GM23338 (cell line): ENCODE data around the gene PPFIA1.

ENCODE experiments used
- CREB1 ChIP-seq: fragments of 250-450 bp; sonication (Bioruptor Pico); IDR thresholded peaks from 2 replicates; pipeline ENCODE4 v1.5.0; 2020; ENCODE audit warnings: low read depth, mild to moderate bottlenecking, moderate library complexity
- EZH2 ChIP-seq: fragments of 200-600 bp; sonication (generic); IDR thresholded peaks from one replicate; pipeline ENCODE4 v1.8.0; 2017; ENCODE audit warnings: antibody characterized with exemption, mild to moderate bottlenecking, low read depth; ENCODE audit not compliant: unreplicated experiment
- EZH2phosphoT487 ChIP-seq: fragments of 200-600 bp; sonication (generic); IDR thresholded peaks from one replicate; pipeline ENCODE4 v1.8.1; 2018; ENCODE audit warnings: antibody characterized with exemption; ENCODE audit not compliant: unreplicated experiment
- JUNB ChIP-seq: IDR thresholded peaks from one replicate; pipeline ENCODE4 v1.6.1; 2016; ENCODE audit warnings: antibody characterized with exemption; ENCODE audit not compliant: unreplicated experiment
- NANOG ChIP-seq: IDR thresholded peaks from 2 replicates; pipeline ENCODE4 v1.6.1; 2016; ENCODE audit warnings: antibody characterized with exemption, borderline replicate concordance
- POLR2AphosphoS5 ChIP-seq: IDR thresholded peaks from 2 replicates; pipeline ENCODE4 v1.6.1; 2016; ENCODE audit warnings: antibody characterized with exemption, low read depth
- ZNF114 ChIP-seq: fragments of 250-450 bp; sonication (Bioruptor Pico); IDR thresholded peaks from 2 replicates; pipeline ENCODE4 v1.5.0; 2020; ENCODE audit warnings: mild to moderate bottlenecking, moderate library complexity
- ZNF331 ChIP-seq: fragments of 250-450 bp; sonication (Bioruptor Pico); IDR thresholded peaks from 2 replicates; pipeline ENCODE4 v1.5.0; 2020; ENCODE audit warnings: low read depth, mild to moderate bottlenecking, moderate library complexity
- TF ChIP-seq, protein P1 (sequence below), 2 experiments: fragments of 200-600 bp in 1 of 2; sonication (generic) in 1 of 2; conservative IDR thresholded peaks; 2 replicates each; pipeline versions ENCODE4 v1.5.1 to v1.6.1; 2016 to 2017; ENCODE audit warnings: antibody characterized with exemption in 2 of 2, low read depth in 2 of 2, mild to moderate bottlenecking in 2 of 2, moderate library complexity in 1 of 2
- TF ChIP-seq, protein P2 (sequence below): IDR thresholded peaks from 2 replicates; pipeline ENCODE4 v1.6.1; 2016; ENCODE audit warnings: antibody characterized with exemption
- TF ChIP-seq, protein P3 (sequence below): fragments of 250-450 bp; sonication (Bioruptor Pico); IDR thresholded peaks from 2 replicates; pipeline ENCODE4 v1.5.0; 2020; ENCODE audit warnings: mild to moderate bottlenecking, moderate library complexity
- TF ChIP-seq, protein P4 (sequence below): IDR thresholded peaks from one replicate; pipeline ENCODE4 v1.6.1; 2018; ENCODE audit warnings: antibody characterized with exemption; ENCODE audit not compliant: unreplicated experiment

DNA sequence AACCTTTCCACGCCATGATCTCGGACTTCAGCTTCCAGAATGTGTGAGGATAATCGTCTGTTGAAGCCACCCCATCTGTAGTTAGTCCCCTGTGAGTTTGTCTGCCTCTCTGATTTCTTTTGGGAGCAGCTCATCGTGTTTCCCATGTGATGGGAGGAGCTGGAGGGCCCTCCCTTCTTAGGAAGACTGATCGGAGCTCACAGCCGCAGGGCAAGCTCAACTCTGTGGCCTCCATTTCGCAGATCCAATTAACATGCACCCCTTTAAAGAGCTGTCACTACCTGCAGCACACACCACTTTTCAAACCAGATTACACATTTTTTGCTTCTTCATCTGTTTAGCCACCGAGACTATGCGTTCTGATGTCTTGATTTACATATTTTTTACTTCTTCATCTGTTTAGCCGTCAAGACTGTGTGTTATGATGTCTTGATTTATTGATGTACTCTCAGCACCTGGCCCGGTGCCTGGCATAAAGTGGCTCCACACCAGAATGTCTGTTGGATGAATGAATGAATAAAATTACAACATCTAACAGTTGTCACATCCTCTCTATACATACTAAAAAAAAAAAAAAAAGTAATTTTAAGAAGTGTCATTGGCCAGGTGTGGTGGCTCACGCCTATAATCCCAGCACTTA, 14.9 kb upstream of the PPFIA1 start:
- TF ChIP-seq, protein P1, sequence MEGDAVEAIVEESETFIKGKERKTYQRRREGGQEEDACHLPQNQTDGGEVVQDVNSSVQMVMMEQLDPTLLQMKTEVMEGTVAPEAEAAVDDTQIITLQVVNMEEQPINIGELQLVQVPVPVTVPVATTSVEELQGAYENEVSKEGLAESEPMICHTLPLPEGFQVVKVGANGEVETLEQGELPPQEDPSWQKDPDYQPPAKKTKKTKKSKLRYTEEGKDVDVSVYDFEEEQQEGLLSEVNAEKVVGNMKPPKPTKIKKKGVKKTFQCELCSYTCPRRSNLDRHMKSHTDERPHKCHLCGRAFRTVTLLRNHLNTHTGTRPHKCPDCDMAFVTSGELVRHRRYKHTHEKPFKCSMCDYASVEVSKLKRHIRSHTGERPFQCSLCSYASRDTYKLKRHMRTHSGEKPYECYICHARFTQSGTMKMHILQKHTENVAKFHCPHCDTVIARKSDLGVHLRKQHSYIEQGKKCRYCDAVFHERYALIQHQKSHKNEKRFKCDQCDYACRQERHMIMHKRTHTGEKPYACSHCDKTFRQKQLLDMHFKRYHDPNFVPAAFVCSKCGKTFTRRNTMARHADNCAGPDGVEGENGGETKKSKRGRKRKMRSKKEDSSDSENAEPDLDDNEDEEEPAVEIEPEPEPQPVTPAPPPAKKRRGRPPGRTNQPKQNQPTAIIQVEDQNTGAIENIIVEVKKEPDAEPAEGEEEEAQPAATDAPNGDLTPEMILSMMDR (conservative IDR thresholded peaks at IDR 0.05; ENCODE audit: low read depth in 2 of 2) = no peak
- TF ChIP-seq, protein P2, sequence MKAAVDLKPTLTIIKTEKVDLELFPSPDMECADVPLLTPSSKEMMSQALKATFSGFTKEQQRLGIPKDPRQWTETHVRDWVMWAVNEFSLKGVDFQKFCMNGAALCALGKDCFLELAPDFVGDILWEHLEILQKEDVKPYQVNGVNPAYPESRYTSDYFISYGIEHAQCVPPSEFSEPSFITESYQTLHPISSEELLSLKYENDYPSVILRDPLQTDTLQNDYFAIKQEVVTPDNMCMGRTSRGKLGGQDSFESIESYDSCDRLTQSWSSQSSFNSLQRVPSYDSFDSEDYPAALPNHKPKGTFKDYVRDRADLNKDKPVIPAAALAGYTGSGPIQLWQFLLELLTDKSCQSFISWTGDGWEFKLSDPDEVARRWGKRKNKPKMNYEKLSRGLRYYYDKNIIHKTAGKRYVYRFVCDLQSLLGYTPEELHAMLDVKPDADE = no peak
- TF ChIP-seq EZH2 = no peak
- TF ChIP-seq POLR2AphosphoS5 = no peak
- TF ChIP-seq ZNF114 (CRISPR knock-in tag) = no peak
- TF ChIP-seq, protein P3, sequence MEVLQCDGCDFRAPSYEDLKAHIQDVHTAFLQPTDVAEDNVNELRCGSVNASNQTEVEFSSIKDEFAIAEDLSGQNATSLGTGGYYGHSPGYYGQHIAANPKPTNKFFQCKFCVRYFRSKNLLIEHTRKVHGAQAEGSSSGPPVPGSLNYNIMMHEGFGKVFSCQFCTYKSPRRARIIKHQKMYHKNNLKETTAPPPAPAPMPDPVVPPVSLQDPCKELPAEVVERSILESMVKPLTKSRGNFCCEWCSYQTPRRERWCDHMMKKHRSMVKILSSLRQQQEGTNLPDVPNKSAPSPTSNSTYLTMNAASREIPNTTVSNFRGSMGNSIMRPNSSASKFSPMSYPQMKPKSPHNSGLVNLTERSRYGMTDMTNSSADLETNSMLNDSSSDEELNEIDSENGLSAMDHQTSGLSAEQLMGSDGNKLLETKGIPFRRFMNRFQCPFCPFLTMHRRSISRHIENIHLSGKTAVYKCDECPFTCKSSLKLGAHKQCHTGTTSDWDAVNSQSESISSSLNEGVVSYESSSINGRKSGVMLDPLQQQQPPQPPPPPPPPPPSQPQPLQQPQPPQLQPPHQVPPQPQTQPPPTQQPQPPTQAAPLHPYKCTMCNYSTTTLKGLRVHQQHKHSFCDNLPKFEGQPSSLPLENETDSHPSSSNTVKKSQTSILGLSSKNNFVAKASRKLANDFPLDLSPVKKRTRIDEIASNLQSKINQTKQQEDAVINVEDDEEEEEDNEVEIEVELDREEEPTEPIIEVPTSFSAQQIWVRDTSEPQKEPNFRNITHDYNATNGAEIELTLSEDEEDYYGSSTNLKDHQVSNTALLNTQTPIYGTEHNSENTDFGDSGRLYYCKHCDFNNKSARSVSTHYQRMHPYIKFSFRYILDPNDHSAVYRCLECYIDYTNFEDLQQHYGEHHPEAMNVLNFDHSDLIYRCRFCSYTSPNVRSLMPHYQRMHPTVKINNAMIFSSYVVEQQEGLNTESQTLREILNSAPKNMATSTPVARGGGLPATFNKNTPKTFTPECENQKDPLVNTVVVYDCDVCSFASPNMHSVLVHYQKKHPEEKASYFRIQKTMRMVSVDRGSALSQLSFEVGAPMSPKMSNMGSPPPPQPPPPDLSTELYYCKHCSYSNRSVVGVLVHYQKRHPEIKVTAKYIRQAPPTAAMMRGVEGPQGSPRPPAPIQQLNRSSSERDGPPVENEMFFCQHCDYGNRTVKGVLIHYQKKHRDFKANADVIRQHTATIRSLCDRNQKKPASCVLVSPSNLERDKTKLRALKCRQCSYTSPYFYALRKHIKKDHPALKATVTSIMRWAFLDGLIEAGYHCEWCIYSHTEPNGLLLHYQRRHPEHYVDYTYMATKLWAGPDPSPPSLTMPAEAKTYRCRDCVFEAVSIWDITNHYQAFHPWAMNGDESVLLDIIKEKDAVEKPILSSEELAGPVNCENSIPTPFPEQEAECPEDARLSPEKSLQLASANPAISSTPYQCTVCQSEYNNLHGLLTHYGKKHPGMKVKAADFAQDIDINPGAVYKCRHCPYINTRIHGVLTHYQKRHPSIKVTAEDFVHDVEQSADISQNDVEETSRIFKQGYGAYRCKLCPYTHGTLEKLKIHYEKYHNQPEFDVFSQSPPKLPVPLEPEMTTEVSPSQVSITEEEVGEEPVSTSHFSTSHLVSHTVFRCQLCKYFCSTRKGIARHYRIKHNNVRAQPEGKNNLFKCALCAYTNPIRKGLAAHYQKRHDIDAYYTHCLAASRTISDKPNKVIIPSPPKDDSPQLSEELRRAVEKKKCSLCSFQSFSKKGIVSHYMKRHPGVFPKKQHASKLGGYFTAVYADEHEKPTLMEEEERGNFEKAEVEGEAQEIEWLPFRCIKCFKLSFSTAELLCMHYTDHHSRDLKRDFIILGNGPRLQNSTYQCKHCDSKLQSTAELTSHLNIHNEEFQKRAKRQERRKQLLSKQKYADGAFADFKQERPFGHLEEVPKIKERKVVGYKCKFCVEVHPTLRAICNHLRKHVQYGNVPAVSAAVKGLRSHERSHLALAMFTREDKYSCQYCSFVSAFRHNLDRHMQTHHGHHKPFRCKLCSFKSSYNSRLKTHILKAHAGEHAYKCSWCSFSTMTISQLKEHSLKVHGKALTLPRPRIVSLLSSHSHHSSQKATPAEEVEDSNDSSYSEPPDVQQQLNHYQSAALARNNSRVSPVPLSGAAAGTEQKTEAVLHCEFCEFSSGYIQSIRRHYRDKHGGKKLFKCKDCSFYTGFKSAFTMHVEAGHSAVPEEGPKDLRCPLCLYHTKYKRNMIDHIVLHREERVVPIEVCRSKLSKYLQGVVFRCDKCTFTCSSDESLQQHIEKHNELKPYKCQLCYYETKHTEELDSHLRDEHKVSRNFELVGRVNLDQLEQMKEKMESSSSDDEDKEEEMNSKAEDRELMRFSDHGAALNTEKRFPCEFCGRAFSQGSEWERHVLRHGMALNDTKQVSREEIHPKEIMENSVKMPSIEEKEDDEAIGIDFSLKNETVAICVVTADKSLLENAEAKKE (CRISPR knock-in tag) = no peak
- no peak for TF ChIP-seq CREB1 (CRISPR knock-in tag)
- TF ChIP-seq ZNF331 (CRISPR knock-in tag) = no peak
- no peak for TF ChIP-seq EZH2phosphoT487
- TF ChIP-seq, protein P4, sequence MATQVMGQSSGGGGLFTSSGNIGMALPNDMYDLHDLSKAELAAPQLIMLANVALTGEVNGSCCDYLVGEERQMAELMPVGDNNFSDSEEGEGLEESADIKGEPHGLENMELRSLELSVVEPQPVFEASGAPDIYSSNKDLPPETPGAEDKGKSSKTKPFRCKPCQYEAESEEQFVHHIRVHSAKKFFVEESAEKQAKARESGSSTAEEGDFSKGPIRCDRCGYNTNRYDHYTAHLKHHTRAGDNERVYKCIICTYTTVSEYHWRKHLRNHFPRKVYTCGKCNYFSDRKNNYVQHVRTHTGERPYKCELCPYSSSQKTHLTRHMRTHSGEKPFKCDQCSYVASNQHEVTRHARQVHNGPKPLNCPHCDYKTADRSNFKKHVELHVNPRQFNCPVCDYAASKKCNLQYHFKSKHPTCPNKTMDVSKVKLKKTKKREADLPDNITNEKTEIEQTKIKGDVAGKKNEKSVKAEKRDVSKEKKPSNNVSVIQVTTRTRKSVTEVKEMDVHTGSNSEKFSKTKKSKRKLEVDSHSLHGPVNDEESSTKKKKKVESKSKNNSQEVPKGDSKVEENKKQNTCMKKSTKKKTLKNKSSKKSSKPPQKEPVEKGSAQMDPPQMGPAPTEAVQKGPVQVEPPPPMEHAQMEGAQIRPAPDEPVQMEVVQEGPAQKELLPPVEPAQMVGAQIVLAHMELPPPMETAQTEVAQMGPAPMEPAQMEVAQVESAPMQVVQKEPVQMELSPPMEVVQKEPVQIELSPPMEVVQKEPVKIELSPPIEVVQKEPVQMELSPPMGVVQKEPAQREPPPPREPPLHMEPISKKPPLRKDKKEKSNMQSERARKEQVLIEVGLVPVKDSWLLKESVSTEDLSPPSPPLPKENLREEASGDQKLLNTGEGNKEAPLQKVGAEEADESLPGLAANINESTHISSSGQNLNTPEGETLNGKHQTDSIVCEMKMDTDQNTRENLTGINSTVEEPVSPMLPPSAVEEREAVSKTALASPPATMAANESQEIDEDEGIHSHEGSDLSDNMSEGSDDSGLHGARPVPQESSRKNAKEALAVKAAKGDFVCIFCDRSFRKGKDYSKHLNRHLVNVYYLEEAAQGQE = no peak
- no peak for TF ChIP-seq NANOG
- TF ChIP-seq JUNB = no peak
